Stimulated activated CD4-positive, alpha-beta T cell treated with anti-CD3 and anti-CD28 coated beads, Interleukin-15, amount 100 ng/mL, for 48 hours (primary cell): ENCODE measurements around the gene GPAT3.
"Not testable (repeated sequence)": the region's sequence is repeated elsewhere in the genome, so short reads cannot be mapped to it uniquely, and the experiment has no call there.

ENCODE experiments used
- DNase-seq, 2 donors: peaks; one replicate each; pipeline ENCODE4 v3.0.0-alpha.2; 2020; ENCODE audit warnings: low read depth in 2 of 2

Gene GPAT3

DNA sequence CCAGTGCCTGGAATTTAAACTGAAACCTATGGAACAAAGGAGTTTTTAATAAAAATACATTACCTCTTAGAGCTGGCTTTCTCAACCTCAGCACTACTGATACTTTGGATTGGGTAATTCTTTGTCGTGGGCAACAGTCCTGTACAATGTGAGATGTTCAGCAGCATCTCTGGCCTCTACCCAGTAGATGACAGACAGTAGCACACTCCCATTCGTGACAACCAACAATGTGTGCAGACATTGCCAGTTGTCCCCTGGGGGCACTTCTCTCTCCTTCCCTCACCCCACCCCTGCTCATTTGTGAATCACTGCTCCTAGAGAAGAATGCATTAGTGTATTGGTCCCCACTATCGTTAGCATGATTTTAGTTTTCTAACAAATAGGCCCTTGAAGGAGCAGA is 16.2 kb downstream of the GPAT3 start:
- no peak for DNase-seq

DNA sequence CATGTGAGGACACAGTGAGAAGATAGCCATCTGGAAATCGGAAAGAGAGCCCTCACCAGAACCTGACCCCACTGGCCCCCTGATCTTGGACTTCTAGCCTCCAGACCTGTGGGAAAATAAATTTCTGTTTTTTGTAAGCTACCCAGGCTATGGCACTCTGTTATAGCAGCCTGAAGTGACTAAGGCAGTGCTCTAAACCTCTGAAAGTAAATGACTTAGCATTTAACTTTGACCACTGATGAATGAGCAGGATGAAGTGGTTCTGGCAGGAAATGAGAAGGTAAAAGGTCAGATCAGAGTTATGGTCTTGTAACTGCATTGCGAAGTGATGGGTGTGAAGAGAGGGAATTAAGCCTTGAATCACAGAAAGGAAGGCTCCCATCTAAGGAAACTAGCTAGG is 17.0 kb downstream of the GPAT3 start:
- DNase-seq: no peak

DNA sequence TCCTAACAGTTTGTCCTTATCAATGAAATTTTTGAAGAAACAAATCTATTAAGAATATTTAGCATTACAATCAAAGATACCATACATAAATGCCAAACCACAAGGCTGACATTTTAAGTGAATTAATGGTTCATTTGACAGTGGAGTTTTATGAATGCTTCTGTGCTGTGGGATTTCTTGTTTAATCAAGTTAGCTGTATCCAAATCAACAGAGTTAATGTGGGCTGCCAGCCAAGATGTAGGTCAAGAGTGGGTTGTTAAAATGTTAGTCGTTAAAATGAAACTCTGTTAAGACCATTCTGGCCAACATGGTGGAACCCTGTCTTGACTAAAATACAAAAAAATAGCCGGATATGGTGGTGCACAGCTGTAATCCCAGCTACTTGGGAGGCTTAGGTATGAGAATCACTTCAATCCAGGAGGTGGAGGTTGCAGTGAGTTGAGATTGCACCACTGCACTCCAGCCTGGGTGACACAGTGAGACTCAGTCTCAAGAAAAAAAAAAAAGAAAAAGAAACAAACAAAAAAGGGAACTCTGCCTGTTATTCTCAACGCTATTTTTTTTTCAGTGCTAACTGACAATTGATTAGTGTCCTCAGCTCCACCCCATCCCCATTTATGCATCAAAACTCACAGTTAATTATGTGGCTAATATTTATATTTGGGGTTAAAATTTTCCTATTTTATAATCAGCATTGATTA is 20.2 kb downstream of the GPAT3 start:
- no peak for DNase-seq

DNA sequence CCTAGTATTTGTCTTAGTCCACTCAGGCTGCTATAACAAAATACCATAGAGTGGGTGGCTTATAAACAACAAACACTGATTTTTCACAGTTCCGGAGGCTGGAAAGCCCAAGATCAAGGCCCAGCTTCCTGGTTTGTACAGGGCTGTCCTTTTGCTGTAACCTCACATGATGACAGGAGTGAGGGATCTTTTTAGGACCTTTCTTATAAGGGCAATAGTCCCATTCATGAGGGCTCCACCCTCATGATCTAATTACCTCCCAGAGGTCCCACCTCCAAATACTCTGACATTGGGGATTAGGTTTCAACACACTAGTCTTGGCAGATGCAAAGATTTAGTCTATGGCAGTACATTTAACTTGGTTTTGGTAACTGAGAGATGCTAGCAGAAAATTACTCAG is 20.9 kb downstream of the GPAT3 start:
- no peak for DNase-seq

DNA sequence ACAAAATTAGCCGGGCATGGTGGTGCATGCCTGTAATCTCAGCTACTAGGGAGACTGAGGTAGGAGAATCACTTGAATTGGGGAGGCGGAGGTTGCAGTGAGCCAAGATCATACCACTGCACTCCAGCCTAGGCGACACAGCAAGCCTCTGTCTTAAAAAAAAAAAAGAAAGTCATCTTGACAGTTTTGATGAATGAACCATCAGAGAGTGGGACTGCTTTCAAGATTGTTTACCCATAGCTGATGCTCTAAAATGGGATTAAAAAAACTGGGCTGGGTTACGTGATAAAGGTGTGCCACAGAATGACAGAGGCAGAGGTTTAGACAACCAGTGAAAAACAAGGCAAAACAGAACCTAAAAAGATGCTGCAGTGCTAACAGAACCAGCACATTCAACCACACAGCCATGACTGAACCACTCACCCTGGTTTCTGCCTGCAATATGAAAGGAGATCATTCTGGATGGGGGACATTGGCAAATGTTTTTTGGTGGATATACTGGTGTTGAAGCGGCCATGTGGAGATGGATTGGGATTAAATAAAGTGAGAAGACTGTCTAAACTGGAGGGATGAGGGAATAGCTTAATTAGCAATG is 22.2 kb downstream of the GPAT3 start:
- no peak for DNase-seq

DNA sequence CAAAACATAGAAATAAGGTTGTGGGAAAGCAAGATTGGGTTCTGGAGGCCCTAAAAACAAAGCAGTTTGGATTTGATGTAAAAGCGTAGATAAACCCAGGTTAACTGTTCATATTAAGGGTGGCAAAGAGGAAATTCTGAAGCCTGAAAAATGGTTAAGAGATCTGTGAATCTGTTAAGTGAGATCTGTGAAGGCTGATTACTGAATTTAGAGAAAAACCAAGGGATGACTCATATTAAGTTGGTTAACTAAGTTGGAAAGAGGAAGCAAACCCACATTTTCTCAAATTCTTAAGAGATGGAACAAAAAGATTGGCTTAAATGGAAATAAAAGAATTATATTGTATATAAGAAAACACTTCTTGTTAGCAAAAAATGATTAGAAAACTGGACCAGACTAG is 22.8 kb downstream of the GPAT3 start:
- no peak for DNase-seq

DNA sequence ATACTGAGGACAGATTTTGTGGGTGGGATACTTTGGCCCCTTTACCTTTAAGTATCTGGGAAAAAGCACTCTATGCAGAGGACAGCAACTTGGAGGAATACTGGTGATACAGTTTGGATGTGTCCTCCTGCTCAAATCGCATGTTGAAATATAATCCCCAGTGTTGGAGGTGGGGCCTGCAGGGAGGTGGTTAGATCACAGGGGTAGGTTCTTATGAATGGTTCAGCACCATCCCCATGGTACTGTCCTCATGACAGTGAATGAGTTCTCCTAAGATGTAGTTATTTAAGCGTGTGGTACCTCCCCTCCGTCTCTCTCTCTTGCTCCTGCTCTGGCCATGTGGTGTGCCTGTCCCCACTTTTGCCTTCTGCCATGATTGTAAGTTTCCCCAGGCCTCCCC is 24.6 kb downstream of the GPAT3 start:
- DNase-seq: no peak

DNA sequence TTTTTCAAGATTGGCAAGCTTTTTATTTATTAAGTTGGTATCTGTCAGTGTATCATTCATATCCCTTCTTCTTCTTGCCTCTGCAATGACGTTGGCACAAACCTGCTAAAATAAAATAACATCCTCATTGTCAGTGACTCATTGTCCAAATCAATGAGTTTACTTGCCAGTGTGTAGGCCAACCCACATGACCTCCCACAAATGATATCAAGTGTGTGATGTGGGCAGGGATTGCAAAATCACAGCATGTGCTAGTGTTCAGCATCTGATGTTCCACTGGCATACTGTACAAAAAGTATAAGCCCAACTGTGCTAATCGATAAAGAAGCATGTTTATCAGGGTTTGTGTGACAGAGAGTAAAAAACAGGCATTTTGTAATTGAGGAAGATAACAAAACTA is 25.5 kb downstream of the GPAT3 start:
- DNase-seq: no peak

DNA sequence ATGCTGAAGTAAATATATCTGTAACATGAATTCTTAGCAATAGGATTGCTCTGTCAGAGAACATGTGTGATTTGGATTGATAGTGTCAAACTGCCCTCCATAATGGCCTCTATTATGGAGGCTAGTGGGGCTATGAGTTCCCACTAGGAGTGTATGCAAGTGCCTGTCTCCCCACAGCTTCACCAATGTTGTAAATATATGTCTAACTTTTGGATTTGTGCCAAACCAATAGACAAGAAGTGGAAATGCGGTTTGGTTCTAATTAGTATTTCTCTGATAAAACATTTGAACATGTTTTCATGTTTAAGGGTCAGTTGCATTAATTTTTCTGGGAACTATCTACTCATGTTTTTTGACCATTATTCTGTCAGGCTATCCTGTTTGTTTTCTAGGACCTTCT is 28.1 kb downstream of the GPAT3 start:
- no peak for DNase-seq

DNA sequence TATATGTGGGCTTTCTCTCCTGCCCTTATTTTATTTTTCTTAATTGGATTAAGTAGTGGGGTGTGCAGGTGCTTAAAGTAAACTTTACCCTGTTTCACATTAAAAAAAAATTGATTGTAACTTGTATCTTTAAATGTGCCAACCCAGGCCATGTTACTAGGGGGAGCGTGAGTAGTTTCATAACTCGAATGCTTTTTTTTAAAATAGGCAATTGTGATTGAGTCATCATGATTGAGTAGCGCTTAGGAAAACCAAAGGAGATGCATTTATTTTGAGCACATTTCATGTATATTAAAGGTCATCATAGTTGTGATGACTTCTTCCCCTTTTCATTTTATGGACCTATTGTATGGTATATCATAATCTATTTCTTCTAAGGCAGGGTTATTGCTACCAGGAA is 32.2 kb downstream of the GPAT3 start:
- DNase-seq: no peak

DNA sequence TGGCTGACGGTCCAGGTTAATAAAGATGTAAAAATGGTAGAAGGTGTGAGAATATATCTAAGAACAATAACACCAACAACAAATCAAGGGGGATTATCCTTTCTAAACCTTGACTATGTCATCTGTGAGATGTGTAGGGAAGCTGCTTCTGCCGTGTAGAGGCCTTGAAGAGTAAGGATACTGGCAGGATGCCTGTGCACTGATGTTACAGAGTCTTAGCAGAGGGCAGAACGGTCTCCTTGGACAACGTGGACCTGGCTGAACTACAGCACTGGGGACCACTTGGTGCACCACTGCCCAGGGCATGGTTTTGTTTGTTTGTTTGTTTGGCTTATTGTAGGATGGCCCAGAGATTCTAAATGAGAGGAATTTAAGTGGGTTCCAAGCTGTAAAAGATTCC is 33.5 kb downstream of the GPAT3 start:
- DNase-seq: no peak

DNA sequence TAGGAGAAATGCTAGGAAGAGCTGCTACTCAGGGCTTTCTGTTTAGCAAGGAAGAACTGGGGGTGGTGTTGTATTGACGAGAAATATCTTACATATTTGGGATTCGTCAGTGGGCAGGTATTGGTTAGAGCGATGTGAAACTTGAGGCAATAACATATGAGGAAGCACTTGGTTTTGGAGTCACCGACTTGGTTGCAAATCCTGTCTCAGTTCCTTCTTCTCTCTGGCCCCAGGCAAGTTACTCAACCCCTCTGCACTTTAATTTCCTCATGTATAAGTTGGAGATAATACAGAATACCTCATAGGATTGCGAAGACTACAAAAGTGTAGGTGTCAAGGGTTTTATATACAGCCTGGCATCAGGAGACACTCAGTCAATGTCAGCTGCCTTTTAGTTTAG is 34.1 kb downstream of the GPAT3 start:
- DNase-seq: no peak

DNA sequence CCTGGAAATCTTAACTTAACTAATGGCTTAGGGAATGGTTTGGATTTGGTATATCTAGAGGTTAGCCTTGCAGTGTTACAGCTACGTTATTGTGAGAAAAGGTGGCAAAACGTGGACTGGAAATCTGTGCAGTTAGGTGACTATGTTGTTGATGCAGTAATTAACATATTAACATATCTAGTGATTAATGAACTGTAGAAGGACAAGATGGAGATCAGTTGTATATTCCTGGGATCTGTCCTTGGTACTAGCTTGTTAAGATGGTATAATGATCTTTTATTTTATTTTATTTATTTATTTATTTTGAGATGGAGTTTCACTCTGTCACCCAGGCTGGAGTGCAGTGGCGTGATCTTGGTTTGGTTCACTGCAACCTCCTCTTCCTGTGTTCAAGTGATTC is 36.9 kb downstream of the GPAT3 start:
- no peak for DNase-seq

DNA sequence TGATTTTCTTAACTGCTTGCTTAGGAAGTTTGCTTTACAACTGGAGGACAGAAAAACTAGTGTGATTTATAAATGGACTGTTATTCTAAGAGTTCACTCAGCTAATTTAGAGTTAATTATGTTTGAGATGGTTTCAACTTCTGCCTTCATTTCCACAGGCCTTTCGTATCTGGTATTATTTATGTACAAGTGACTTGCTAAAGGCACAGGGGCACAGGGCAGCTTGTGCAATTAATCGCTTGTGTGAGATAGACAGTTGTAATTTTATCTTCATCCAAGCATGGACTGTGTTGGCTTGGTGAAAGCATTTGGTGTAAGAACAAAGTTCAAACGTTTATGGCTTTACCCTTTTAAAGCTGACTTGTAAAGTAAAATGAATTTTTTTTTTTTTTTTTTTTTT is 38.3 kb downstream of the GPAT3 start:
- no peak for DNase-seq

DNA sequence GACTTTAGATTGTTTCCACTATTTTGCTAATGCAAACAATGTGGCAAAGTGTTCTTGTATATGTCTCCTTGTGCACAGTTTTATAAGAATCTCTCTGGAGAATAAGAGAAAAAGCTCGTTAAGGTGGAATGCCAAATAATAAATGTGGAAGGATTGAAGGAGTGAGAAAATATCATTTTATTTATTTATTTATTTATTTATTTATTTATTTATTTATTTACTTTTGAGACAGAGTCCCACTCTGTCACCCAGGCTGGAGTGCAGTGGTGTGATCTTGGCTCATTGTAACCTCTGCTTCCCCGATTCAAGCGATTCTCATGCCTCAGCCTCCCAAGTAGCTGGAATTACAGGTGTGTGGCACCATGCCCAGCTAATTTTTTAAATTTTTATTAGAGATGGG is 40.3 kb downstream of the GPAT3 start:
- not testable (repeated sequence) for DNase-seq

DNA sequence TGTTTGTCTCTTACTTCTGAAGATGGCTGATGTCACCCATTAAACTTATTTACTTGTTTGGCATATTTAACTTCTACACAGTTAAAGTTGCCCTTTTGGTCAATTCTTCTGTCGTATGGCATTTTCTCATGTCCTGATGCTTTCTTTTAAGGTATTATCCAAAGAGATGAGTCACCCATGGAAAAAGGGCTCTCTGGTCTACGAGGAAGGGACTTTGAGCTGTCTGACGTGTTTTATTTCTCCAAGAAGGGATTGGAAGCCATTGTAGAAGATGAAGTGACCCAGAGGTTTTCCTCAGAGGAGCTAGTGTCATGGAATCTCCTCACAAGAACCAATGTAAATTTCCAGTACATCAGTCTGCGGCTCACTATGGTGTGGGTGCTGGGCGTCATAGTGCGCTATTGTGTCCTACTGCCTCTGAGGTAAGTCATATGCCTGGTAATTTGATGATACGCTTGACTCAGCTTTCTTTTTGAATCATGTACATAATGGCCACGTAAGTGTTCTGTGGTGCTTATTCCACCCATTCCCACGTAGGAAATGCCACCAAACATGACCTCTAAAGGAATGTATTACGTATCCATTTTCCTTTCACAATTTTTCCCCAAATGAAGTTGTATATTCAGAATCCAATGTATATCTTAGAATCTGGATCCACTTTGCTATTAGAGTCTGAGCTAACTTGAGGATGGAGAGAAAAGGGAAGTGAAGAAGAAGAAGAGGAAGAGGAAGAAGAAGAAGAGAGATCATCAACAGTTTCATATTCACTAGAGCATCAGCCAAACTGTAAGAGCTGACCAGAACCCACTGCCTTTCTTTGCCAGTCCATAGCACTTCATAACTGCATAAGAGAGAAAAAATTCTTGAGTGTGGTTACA is 45.7 kb downstream of the GPAT3 start:
- DNase-seq: no peak

DNA sequence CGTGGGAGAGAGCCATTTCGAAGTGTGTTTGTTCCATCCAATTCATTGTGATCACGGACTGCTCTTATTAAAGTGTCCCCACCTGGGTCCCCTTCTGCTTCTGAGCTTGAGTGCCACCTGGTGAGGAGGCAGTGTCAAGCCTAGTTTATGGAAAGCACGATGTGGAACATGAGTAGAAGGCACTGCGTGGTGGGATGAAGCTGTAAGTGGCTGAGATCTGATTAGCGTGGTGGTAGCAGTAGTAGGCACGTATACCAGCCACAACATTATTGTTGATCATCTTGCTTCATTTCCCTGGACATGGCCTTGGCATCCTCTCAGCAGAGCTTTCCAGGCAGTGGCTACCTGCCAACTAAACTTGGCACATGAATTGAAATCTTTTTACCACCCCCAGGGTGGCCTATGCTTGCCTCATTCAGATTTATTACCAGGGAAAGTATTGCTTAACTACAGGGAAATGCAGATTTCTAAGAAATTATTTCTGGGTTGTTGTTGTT is 46.4 kb downstream of the GPAT3 start:
- no peak for DNase-seq

DNA sequence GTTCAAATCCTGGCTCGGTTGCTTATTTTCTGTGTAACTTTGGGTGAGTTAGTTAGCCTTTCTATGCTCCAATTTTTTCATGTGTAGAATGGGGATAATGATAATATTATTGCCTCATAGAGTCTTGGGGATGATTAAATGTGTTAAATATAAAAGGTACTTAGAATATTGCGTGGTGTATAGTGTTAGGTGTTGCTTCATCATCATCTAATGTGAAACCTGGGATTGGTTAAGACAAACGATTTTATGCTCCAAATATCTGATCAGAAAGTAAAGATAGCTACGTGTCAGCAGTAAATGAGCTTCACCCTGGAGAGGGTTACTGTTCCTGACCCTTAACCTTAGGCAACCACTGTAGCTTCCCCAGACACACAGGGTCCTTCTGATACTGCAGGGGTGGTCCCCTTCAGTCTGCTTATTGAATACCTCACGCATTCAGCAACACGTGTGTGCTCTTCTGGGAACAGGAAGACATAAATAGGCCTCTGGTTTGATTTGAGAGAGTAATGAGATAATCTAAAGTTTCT is 50.1 kb downstream of the GPAT3 start:
- DNase-seq: no peak

DNA sequence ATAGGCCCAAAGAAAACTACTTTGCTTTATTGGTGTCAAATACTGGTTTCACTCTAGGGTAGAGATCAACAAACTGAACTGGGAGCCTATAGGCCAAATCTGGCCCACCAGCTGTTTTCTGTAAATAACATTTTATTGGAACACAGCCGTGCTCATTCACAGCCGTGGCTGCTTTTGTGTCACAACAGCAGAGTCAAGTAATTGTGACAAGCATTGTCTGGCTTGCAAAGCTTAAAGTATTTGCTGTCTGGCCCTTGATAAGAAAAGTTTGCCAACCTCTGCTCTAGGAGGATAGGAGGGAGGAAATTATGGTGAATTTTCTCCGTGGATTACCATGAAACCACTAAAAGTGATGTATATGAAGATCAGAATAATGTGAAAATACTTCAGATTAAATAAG is 53.4 kb downstream of the GPAT3 start:
- DNase-seq: no peak

DNA sequence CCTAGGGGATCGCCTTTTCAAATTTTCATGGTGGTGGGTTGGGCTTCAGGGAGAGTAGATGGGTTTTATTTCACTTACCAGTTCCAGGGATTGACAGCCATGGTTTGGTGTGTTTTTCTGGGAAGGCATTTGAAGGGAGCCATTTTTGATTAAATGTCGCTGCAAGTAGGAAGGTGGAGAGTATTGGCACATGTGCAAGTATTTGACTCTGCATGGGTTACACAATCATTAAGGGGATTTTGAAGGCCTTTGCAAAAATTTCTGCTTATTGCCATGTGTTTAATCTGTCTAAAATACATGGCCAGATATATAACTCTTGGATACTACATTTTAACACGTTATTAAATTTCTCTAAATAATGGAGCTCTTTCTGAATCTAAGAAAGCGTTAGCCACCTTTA is 55.1 kb downstream of the GPAT3 start:
- no peak for DNase-seq

DNA sequence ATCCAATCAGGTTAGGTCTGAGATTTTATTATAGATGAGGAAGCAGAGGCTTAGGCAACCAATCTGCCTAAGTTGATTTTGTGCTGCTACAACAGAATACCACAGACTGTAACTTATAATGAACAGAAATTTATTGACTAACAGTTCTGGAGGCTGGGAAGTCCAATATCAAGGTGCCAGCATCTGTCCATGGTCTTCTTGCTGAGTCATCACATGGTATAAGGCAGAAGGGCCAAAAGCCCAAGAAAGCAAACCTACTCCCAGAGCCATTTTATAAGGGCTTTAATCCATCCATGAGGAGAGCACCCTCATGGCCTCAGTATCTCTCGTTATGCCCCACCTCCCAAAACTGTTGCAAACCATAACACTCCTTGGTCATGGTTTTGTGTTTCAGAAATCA is 55.8 kb downstream of the GPAT3 start:
- DNase-seq: no peak

DNA sequence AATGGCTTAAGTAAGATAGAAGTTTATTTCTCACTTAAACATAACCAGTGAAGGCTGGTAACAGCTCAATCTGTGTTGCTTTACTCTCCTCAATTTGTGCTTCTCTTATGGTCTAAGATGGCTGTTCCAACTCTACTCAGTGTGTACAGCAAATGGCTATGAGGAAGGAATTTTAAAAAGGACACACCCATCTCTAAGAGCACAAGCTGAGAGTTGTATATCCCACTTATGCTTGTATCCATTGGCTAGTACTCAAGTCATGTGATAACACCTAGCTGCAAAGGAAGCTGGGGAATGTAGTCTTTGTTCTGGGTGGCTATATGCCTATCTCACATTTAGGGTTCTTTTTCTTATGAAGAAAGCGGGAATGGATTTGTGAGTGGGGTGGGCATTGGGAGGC is 63.3 kb downstream of the GPAT3 start:
- no peak for DNase-seq

DNA sequence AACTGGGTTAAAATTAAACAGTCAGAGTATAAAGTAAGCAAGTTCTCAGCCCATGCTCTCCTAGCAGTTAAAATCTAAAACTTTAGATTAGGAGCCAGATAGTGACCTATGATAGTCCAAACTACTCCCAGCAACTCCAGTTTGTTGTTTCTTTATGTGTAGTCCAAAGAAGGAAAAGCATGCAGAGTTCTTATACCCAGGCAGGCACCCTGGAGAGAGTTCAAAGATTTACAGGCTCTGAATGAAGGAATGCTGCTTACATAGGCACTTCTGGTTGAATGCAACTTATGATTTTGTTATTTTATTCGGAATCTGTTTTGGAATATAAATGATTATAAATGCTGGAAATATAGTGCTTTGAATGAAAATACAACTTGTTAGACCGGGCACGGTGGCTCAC is 67.2 kb downstream of the GPAT3 start:
- DNase-seq: no peak
